GM18499 (cell line): ENCODE measurements around the gene HUS1B.
"Not testable (repeated sequence)": the region's sequence is repeated elsewhere in the genome, so short reads cannot be mapped to it uniquely, and the experiment has no call there.

Experiments
- ATAC-seq: cut with Tn5 transposase; IDR thresholded peaks from one replicate; pipeline ENCODE4 v1.9.1; 2021; ENCODE audit warnings: moderate number of reproducible peaks; ENCODE audit not compliant: insufficient read depth, unreplicated experiment

The HUS1B gene

GRCh38 chr6:680251-680650 lies 23.4 kb upstream of the HUS1B start:
- ATAC-seq = no peak

DNA sequence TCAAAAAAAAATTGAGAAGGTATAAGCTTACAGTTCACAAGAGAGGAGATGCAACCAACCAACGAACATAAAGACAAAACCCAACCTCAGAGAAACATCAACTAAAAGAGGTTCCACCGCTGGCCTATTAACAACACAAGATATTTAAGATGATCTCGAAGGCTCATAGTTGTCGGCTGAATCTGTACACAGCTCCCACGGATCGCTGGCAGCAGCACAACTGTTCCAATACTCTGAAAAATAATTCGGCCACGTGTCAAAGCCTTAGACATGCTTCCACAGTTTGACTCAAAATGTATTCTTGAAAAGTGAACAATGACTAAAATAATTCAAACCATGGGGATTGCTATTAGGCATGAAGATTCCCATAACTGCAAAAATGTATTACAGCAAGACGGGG lies 22.4 kb upstream of the HUS1B start:
- no peak for ATAC-seq

GRCh38 chr6:678520-678919 lies 21.6 kb upstream of the HUS1B start:
- no peak for ATAC-seq

DNA sequence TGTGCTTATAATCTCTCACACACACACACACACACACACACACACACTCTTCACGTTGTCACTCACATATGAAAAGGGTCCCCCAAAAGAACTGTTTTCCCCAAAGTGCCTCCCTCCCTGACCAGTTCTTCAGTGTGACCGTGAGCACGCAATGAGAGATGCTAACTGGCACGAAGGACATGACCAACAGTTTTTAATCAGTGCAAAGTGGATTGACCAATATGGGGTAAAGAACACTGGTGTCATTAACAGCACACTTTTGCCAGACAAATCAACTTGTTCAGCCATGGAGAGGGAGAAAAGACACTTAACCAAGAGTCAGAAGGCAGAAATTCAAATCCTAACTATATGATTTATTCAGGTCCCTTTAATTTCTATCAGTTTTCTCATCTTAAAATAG lies 21.0 kb upstream of the HUS1B start:
- ATAC-seq = no peak

DNA sequence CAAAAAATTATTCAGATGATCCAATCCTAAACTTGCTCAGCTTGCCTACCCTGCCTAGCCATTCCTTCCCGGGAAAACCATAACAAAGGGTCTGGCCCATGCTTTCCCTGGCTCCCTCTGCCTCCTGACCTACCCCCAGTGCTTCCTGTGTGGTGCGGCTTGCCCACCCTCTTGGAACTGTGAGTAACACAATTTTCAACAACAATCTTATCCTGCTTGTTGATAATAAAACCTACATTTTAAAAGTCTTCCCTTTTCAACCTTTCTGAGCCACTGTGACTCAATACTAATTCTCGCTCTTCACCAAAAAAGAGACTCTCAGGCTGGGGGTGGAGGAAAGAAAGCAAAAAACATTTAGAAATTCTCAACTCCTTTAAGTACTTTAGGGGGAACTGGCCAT lies 18.1 kb upstream of the HUS1B start:
- no peak for ATAC-seq

DNA sequence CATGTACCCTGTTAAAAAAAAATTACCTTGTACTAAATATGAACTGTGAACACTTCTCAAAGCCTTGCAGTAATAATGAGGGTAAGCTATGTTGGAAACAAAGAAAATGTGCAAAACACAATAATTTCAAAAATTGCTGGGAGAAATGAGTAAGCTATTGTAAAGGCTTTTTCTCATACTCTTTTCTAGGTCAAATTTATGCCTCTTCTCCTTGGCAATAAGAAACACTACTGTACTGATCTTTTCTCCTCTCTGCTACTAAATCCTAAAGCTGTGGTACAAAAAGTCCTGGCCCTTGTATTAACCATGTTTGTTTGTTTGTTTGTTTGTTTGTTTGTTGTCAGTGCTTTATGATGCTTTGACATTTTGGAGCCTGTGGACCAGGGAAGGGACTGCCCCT lies 17.5 kb upstream of the HUS1B start:
- no peak for ATAC-seq

- no peak for ATAC-seq
These were observed 10.5 kb upstream of the HUS1B start for GRCh38 chr6:667253-667927.

DNA sequence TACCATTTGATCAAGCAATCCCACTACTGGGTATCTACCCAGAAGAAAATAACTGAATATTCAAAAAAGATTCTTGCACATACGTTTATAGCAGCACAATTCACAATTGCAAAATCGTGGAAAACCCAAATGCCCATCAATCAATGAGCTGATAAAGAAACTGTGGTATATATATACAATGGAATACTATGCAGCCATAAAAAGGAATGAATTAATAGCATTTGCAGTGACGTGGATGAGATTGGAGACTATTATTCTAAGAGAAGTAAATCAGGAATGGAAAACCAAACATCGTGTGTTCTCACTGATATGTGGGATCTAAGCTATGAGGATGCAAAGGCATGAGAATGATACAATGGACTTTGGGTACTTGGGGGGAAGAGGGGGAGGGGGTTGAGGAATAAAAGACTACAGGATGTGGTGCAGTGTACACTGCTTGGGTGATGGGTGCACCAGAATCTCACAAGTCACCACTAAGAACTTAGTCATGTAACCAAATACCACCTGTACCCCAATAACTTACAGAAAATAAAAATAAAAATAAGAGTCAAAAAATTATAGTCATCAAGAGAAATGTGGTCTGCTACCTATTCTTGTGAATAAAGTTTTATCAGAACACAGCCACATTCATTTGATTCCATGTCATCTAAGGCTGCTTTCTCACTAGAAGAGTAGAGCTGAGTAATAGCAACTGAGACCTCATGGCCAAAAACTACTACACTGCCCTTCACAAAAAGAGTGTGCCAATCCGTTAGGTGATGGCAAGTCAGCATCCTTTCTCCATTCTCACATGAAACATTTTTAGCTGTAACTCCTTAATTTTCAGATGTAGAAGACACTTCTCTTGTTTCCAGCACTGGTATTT lies 8.7 kb upstream of the HUS1B start:
- no peak for ATAC-seq

DNA sequence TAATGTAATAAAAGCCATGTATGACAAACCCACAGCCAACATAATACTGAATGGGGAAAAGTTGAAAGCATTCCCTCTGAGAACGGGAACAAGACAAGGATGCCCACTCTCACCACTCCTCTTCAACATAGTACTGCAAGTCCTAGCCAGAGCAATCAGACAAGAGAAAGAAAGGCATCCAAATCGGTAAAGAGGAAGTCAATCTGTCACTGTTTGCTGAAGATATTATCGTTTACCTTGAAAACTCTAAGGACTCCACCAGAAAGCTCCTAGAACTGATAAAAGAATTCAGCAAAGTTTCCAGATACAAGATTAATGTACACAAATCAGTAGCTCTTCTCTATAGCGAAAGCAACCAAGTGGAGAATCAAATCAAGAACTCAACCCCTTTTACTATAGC lies 6.9 kb upstream of the HUS1B start:
- not testable (repeated sequence) for ATAC-seq

DNA sequence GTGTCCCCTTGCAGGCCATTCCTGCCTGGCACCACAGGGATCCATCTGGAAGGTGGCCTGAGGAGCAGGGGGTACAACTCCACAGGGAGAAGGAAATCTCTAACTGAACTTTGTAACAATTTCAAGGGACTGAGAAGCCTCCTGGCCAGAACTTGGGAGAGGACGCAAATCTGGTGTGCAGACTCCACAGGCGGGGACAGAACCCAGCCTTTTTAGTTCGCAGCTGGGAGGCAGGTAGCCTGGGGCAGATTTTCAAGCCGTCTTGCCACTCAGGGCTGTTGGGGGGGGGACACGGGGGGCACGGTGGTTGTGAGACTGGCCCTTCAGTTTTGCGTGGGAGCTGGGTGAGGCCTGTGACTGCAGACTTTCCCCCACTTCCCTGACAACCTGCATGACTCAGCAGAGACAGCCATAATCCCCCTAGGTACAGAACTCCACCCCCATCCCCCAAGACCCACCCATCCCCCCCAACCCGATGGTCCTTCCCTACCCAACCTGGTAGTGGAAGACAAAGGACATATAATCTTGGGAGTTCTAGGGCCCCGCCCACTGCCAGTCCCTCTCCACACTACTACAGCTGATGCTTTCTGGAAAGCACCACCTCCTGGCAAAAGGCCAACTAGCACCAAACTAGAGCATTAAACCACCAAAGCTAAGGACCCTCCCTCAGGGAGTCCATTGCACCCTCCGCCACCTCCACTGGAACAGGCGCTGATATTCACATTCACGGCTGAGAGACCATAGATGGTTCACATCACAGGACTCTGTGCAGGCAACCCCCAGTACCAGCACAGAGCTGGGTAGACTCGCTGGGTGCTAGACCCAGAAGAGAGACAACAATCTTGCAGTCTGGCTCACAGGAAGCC lies 3.0 kb upstream of the HUS1B start:
- no peak for ATAC-seq

GRCh38 chr6:658244-658643 lies 1.3 kb upstream of the HUS1B start:
- ATAC-seq = no peak

DNA sequence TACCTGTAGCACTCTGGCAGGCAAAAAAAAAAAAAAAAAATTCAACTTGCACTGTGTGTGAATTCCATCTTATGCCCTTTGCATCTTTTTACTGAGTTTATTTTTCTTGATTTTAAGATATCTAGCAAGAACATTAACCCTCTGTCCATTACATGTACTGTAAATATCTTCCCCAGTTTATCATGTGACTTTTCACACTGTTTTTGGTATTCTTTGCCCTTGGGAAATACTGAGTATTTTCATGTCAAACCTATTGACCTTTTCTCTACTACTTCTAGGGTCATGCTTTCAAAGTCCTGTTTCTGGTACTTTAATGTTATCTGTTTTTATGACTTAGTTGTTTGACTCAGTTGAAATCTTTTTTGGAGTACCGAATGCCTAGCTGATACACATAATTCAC lies 843 bp upstream of the HUS1B start:
- ATAC-seq = no peak

- no peak for ATAC-seq
These were observed 2.8 kb downstream of the HUS1B start for GRCh38 chr6:654136-654535.

DNA sequence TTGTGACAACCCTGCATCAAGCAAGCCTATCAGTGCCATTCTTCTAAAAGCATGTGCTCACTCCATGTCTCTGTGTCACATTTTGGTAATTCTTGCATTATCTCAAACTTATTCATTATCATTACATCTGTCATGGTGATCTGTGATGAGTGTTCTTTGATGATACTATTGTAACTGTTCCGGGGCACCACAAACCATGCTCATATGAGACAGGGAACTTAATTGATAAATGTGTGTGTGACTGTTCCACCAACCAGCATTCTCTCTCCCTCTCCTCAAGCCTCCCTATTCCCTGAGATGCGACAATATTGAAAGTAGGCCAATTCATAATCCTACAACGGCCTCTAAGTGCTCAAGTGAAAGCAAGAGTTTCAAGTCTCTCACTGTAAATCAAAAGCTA lies 4.0 kb downstream of the HUS1B start:
- ATAC-seq = no peak

- no peak for ATAC-seq
These were observed 6.8 kb downstream of the HUS1B start for GRCh38 chr6:650098-650497.

DNA sequence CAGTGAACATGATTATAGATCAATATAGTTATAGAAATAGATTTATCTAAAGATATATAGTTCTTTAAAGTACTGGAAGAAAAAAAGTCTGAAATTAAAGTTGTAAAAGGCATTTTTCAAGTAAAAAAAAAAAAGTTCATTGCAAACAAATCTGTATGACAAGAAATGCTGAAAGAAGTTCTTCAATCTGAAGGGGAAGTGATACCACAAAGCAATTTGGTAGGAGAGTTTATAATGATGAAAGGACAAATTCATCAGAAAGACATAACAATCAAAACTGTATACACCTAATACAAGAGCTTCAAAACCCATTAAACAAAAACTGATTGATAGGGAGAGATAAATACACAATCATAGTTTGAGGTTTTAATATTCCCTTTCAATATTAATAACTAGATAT lies 14.1 kb downstream of the HUS1B start:
- no peak for ATAC-seq

GRCh38 chr6:641225-641985 lies 15.5 kb downstream of the HUS1B start:
- no peak for ATAC-seq

GRCh38 chr6:636488-636887 lies 20.4 kb downstream of the HUS1B start:
- peak; percentile 52 for ATAC-seq

GRCh38 chr6:635233-635632 lies 21.7 kb downstream of the HUS1B start:
- ATAC-seq = no peak

GRCh38 chr6:633611-634010 lies 23.3 kb downstream of the HUS1B start:
- no peak for ATAC-seq
